ENCODE measurements around the gene PDGFC.
"Not testable (repeated sequence)": the region's sequence is repeated elsewhere in the genome, so short reads cannot be mapped to it uniquely, and the experiment has no call there.

PDGFC gene

DNA sequence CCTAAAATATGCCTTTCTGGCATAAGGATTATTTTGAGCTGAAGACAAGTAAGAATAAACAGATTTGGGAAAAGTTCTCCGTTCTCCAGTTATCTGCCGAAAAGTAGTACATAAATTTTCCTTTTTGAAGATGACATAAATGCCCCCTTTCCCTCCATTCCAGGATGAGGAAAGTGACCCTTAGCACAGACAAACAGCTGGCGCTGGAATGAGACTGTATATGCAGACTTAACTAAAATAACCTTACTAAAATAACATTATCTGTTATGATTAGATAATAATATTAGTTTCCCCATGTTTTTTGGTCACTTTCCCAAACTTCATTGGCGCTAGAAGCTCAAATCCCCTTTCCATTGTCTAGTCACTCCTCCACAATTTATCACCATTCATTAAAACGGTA is 21.5 kb downstream of the PDGFC start:
- DNase-seq (ENCODE audit: low read depth), result no peak

DNA sequence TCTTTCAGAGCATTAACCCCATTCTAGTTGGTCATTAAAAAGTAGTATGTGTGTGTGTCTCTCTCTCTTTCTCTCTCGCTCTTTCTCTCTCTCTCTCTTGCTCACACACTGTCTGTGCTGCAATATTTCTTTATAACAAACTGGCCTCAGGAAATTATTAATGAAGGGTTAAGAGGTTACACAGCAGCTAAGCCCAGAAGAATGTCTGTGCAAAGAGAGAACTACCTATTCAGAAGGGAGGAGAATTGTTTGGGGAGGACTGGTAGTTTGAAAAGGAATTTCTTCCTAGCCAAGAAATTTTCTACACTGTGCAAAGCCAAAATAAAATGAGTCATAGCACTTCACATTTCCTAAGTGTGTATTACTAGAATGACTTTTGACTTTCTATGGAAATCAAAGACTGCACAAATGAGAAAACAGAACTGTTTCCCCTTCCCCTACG is 22.2 kb downstream of the PDGFC start:
- no peak for DNase-seq (ENCODE audit: low read depth)

DNA sequence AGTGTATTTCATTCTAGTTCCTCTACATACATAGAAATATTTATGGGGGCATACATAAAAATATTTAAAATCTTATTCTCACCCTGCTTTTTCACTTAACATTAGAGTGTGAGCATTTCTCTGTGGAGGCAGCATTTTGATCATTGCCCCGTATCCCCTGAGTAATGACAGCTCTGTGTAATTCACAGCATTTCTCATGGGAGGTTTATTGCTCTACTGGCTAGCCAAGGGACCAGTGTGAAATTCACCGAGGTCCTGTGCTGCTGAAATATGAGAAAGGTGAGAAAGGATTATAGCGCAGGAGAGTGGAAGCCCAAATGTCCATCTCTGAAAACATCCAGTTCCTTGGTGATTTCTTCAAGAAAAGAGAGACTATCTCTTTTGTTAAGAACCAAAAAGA is 22.9 kb downstream of the PDGFC start:
- DNase-seq (ENCODE audit: low read depth), result no peak

- DNase-seq (ENCODE audit: low read depth), result no peak
Observed at GRCh38 chr4:156948133-156948532, 23.5 kb downstream of the PDGFC start.

- no peak for DNase-seq (ENCODE audit: low read depth)
Observed at GRCh38 chr4:156946516-156947424, 24.8 kb downstream of the PDGFC start.

- no peak for DNase-seq (ENCODE audit: low read depth)
Observed at GRCh38 chr4:156945532-156945931, 26.1 kb downstream of the PDGFC start.

DNA sequence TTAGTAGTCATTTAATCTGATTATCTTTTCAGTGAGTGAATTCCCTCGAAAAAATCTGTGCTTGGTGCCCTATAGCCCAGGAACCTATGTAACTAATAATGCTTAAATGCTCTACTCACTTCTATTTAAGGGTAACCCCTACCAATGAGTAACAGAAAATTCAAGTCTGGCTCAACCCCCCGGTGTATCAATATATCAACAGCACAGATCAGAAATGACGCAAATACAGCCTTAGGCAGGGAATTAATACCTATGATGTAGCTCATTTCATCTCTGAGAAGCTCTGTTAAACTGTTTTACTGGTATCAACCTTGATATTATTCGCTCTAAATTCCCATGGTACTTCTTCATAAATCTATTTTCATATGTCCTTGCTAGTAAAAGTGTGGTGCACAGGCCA is 28.6 kb downstream of the PDGFC start:
- no peak for DNase-seq (ENCODE audit: low read depth)

DNA sequence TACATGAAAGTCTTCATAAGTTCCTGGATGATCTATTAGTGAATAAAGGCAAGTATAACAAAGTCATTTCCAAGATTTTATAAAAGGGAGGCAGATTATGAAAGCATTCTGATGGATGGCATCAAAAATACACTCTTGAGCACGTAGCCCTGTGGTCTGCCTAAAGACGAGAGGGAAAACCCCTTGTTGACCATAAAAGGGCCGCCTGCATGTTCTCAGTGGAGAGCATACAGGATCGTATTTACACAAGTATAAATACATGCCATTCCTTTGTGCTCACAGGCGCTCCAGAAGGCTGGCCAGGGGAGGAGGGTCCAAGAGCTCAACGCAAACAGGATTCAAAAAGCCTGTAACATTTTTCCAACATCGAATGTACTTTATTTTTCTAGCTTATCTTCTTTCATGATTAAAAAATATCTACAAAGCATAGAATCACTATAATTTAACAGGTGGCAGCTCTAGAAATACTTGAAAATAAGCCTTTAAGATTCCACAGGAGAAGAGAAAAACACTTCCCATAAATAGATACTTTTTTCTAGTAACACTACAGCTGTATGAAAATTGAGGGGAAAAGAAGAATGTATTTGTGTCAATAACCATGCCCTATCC is 29.6 kb downstream of the PDGFC start:
- DNase-seq (ENCODE audit: low read depth), result no peak

- no peak for DNase-seq (ENCODE audit: low read depth)
Observed at GRCh38 chr4:156939801-156940200, 31.8 kb downstream of the PDGFC start.

GRCh38 chr4:156939139-156939538 is 32.5 kb downstream of the PDGFC start:
- no peak for DNase-seq (ENCODE audit: low read depth)

DNA sequence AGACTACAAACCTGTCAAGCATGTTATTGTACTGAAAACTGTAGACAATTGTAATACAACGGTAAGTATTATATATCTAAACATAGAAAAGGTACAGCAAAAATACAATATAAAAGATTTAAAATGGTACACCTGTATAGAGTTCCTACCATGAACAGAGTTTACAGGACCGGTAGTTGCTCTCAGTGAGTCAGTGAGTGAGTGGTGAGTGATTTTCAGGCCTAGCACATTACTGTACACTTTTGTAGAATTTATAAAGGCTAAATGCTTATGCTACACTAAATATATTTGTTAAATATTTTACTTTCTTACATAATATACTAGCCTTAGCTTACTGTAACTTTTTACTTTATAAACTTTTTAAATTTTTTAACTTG is 37.4 kb downstream of the PDGFC start:
- DNase-seq (ENCODE audit: low read depth), result no peak

DNA sequence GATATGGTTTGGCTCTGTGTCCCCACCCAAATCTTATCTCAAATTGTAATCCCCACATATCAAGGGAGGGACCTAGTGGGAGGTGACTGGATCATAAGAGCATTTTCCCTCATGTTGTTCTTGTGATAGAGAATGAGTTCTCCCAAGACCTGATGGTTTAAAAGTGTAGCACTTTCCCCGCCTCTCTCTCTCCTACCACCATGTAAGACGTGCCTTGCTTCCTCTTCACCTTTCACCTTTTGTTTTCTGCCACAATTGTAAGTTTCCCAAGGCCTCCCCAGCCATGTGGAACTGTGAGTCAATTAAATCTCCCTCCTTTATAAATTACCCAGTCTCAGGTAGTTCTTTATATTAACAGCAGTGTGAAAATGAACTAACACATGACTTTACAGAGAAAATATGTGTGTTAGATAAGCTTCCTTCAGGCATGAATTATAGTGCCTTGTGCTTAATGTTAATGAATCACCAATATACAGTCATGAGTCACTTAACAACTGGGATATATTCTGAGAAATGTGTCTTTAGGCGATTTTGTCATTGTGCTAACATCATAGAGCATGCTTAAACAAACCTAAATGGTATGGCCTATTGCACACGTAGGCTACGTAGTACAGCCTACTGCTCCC is 37.9 kb downstream of the PDGFC start:
- no peak for DNase-seq (ENCODE audit: low read depth)

DNA sequence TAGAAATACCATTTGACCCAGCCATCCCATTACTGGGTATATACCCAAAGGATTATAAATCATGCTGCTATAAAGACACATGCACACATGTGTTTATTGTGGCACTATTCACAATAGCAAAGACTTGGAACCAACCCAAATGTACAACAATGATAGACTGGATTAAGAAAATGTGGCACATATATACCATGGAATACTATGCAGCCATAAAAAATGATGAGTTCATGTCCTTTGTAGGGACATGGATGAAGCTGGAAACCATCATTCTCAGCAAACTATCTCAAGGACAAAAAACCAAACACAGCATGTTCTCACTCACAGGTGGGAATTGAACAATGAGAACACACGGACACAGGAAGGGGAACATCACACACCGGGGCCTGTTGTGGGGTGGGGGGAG is 39.2 kb downstream of the PDGFC start:
- not testable (repeated sequence) for DNase-seq (ENCODE audit: low read depth)

GRCh38 chr4:156931267-156931666 is 40.3 kb downstream of the PDGFC start:
- DNase-seq (ENCODE audit: low read depth), result no peak

DNA sequence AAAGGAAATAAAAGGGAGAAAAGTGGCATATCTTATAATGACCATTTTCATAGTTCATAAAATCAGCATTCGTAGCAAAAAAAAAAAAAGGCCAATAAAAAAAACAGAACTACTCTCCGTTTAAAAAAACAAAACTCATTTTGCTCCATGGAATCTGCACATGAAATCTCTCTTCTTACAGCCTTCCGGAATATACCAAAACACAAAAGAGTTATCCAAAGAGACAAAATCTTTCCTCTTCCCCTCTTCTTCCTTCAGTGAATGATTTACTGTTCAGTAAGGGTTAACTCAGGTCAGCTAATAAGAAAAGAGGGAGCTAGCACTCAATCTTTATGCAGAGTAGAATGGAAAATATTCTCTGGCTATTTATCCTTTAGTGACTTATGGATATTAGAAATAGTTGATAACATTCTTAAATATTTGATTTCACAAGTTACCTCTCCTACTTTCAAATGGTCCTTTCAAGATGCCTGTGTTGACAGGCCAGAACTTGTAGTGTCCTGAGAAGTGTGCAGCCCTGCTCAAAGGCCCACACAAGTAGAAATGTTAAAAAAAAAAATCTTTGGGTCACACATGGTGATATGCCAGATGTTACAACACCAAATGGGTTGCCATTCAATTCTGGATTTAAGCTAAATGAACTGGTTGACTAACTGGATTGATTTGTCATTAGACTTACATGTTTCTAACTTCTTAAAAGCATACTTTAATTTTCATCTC is 42.1 kb downstream of the PDGFC start:
- no peak for DNase-seq (ENCODE audit: low read depth)

DNA sequence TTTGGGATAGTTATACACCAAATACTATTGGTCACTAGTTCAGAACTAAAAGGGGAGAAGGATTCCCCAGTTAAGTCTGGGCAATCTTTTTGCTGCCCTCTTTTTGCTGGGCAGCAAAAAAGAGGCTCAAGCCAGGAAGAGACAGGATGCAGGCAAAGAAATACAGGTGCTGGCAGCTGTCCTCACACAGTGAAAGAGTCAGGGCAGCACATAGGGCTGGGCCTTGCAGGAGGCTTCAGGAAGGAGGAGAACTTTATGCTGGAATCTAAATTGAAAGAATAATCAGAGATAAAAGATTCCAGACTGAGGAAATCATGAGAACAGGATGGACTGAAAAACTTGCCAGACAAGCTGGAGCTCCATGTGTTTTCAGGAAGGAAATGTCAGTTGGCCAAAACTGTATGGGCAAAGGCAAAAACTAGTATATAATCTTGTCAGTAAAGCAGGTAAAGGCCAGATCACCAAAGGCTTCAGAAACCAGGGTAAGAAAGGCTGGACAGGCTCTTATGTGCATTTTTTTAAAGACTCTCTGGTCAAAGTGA is 46.8 kb downstream of the PDGFC start:
- DNase-seq (ENCODE audit: low read depth), result no peak

- no peak for DNase-seq (ENCODE audit: low read depth)
Observed at GRCh38 chr4:156923525-156923924, 48.1 kb downstream of the PDGFC start.

DNA sequence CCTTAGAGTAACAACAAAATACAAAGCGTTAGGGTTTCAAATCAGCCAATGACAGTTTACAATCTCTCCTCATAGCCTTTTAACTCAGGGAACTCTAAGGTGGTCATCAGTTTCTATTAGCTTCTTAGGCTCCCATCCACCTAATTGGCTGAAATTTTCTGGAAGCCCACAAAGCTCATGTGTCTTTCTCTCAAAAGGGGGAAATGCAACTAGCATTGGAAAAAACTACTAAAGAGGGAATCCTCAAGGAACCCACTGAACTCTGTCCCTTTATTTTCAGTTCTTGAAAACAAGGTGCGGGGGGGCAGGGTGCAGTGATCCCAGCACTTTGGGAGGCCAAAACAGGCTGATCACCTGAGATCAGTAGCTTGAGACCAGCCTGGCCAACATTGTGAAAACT is 56.4 kb downstream of the PDGFC start:
- no peak for DNase-seq (ENCODE audit: low read depth)

GRCh38 chr4:156913234-156913633 is 58.4 kb downstream of the PDGFC start:
- no peak for DNase-seq (ENCODE audit: low read depth)

GRCh38 chr4:156909010-156909409 is 62.6 kb downstream of the PDGFC start:
- no peak for DNase-seq (ENCODE audit: low read depth)

DNA sequence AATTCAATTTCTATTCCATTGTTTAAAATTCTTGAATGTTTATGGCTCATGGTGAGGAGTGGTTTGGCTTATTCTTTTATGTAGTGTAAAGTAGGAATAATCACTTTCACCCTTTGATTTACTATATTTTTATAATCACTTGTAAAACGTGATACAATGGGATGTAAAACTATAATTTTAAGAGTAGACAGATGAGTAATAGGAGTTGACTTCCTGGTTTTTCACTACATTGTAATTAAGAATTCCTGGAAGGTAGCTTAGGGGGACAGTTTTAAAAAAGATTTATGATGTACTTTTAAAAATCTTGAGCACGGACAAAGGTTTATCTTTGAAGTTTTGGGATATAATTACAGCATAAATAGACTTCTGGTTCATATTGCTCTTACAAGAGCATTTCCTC is 65.3 kb downstream of the PDGFC start:
- DNase-seq (ENCODE audit: low read depth), result no peak

DNA sequence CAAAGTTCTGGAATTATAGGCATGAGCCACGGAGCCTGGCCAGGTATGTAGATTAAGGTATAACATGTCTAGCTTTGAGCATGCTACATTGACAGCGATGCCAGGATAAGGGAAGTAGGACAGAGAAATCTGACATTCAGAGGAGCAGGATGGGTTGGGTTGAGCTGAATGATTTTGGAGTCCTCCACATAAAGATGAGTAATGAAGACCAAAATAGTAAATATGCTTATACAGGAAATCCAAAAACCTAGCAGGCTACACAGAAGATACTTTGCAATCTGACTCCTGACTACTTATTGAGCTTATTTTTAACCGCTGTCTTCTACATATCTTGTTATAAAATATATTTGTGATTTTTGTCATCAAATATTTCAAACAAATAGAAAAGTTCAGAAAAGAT is 69.7 kb downstream of the PDGFC start:
- no peak for DNase-seq (ENCODE audit: low read depth)

Measured in CMK (cell line).